Activated CD4-positive, alpha-beta T cell treated with anti-CD3 and anti-CD28 coated beads for 36 hours (primary cell): ENCODE results near the gene GLYATL1B. TPM values are rescaled to one million over a fixed set of nuclear protein-coding genes. Genes with fewer than 3 reads are reported as not detected.

Experiments used
- total RNA-seq, 2 experiments: library from RNA; stranded (reverse); gene quantifications; one replicate each; pipeline ENCODE4 v1.2.3, GENCODE V29; 2021

The GLYATL1B gene
- total RNA-seq, 2 experiments from 2014 or later: not detected

Other genes with a start within 250 kb of the GLYATL1B start
- not detected for gene GLYATL2, start 241.6 kb upstream of the GLYATL1B start, total RNA-seq
- gene GLYATL1, start 146.8 kb upstream of the GLYATL1B start, total RNA-seq: 1 to 10 TPM in 1 of 2 experiments, under 1 TPM in 1; 0.50 to 1.2 TPM
- gene FAM111B, start 20.9 kb downstream of the GLYATL1B start, total RNA-seq: 10 to 100 TPM; 32.3 to 38.9 TPM
- gene FAM111A, start 56.5 kb downstream of the GLYATL1B start, total RNA-seq: 100 to 1,000 TPM in 1 of 2 experiments, 10 to 100 TPM in 1; 87.9 to 135 TPM
- under 1 TPM; 0.07 to 0.11 TPM for gene DTX4, start 85.8 kb downstream of the GLYATL1B start, total RNA-seq
- gene MPEG1, start 126.6 kb downstream of the GLYATL1B start, total RNA-seq: not detected